Activated CD4-positive, alpha-beta T cell treated with anti-CD3 and anti-CD28 coated beads for 24 hours (primary cell): ENCODE data around the gene CDH19.

Source experiments
- DNase-seq, 2 donors: peaks; one replicate each; pipeline ENCODE4 v3.0.0-alpha.2; 2020; ENCODE audit warnings: low read depth in 2 of 2

CDH19 gene, protein sequence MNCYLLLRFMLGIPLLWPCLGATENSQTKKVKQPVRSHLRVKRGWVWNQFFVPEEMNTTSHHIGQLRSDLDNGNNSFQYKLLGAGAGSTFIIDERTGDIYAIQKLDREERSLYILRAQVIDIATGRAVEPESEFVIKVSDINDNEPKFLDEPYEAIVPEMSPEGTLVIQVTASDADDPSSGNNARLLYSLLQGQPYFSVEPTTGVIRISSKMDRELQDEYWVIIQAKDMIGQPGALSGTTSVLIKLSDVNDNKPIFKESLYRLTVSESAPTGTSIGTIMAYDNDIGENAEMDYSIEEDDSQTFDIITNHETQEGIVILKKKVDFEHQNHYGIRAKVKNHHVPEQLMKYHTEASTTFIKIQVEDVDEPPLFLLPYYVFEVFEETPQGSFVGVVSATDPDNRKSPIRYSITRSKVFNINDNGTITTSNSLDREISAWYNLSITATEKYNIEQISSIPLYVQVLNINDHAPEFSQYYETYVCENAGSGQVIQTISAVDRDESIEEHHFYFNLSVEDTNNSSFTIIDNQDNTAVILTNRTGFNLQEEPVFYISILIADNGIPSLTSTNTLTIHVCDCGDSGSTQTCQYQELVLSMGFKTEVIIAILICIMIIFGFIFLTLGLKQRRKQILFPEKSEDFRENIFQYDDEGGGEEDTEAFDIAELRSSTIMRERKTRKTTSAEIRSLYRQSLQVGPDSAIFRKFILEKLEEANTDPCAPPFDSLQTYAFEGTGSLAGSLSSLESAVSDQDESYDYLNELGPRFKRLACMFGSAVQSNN

GRCh38 chr18:66603941-66604627 lies at the start of gene CDH19:
CDH19 (minus strand) TSS chr18:66604090; CDS start chr18:66572204, 31,886 bp downstream.
- DNase-seq = no peak

- no peak for DNase-seq
Observed at GRCh38 chr18:66647671-66648070, 43.8 kb upstream of the CDH19 start.

GRCh38 chr18:66646609-66647008 lies 42.7 kb upstream of the CDH19 start:
- DNase-seq = no peak

- DNase-seq = no peak
Observed at GRCh38 chr18:66645983-66646382, 42.1 kb upstream of the CDH19 start.

DNA sequence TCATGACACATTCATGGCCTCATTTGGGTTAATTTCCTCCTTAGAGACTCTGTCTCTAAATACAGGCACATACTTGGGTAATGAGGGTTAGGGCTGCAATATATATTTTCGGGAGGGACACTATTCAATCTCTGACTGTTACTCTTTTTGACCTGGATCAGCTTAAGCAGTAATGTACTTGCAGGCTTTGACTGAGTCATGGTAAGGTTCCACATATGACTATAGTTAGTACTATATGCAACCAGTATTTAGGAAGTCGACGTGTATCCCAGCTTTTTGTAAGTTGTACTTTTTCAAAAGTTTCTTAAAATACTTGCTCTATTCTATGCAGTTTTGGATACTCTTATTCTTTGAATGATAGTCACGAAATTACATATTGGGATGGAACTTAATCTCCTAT lies 37.2 kb upstream of the CDH19 start:
- DNase-seq = no peak

DNA sequence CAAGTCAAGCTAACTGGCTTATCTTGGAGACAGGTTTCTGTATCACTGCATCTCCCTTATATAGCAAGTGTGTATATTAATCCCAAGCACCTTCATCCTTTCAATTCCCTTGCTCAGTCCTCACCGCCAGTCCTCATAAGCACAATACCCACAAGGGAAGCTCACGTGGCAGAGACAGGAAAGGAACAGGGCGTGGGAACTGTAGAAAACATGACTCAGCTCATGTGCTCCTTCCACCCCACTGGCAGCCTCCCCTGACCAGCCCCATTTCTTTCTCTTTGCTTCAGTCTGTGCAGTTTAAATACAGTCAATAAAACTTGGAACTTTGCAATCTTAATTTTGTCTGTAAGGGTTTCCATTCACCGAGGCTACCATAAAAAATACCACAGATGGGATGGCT lies 36.5 kb upstream of the CDH19 start:
- no peak for DNase-seq

GRCh38 chr18:66638856-66639629 lies 35.2 kb upstream of the CDH19 start:
- DNase-seq = no peak

GRCh38 chr18:66635342-66635741 lies 31.5 kb upstream of the CDH19 start:
- DNase-seq = no peak

DNA sequence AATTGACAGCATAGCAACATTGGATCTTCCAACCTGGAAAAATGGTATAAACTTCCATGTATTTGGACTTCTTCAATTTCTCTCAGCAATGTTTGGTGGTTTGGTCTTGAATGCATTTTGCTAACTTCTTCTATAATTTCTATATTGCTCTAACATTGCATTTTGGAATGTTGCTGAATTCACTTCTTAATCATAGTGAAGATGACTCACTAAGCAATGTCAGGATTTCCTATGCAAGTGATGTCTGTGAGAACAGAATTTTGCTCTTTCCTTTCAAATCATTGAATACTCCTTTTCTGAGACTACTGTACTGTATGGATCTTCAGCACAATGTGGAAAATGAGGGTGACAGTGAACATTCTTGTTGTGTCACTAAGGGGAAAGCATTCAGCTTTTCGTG lies 28.9 kb upstream of the CDH19 start:
- no peak for DNase-seq

GRCh38 chr18:66630831-66631230 lies 26.9 kb upstream of the CDH19 start:
- DNase-seq = no peak

DNA sequence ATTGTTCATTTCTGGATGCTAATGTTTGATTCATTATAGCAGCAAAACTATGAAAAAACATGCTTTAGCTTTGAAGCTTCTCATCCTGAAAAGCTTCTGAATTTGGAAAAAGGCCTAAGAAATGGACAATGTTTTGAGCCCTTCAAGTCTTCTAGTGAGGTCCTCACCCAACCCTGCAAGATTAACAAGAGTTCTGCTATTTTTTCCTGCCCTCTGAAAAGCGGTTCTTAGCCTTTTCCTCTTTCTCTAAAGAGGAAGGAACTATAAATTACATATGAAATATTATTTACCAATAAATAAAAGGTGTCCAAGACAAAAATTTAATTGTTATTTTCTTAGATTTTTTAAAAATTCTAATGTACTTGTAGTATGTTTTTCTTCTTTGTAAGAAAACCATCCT lies 19.9 kb upstream of the CDH19 start:
- no peak for DNase-seq

GRCh38 chr18:66621816-66622576 lies 18.1 kb upstream of the CDH19 start:
- no peak for DNase-seq

DNA sequence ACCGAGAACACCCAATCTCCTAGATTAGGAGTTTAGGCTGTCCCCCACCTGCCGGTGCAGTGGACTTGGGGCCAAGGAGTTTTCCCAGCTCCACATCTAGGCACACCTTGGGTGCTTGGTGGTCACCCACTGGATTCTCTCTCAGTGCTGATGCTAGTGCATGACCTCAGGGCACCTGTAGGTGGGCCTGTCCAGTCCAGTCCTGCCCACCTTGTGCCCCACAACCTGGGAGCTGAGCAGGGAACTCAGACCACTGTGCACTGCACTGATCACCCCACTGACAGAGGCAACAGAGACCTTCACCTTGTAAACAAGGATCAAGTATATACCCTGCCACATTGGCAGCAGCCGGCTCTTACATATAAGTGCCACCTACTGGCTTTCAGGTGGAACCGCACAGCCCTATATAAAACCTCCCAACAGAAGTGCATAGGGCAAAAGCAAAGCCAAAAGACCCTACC lies 12.7 kb upstream of the CDH19 start:
- no peak for DNase-seq

- DNase-seq = no peak
Observed at GRCh38 chr18:66615176-66615575, 11.3 kb upstream of the CDH19 start.

GRCh38 chr18:66607632-66608031 lies 3.7 kb upstream of the CDH19 start:
- no peak for DNase-seq

DNA sequence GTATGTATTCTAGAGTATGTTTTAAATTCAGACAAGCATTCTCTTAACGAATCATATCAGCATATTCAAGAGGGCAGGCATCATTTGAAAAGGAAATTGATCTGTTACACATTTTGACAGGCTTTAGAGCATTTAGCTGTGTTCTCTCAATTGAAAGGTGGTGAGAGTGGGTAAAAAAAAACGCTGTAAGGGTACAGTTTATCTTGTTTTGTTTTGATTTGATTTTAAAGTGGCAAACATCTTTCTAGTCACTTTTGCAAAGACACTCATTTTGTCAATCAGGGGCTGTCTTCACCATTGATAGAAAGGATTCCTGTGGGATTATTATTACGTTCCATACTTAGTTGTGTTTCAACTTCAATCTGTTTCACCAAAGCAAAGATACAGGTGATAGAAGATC lies 2.2 kb downstream of the CDH19 start:
- DNase-seq = no peak

- DNase-seq = no peak
Observed at GRCh38 chr18:66599190-66599589, 4.7 kb downstream of the CDH19 start.

DNA sequence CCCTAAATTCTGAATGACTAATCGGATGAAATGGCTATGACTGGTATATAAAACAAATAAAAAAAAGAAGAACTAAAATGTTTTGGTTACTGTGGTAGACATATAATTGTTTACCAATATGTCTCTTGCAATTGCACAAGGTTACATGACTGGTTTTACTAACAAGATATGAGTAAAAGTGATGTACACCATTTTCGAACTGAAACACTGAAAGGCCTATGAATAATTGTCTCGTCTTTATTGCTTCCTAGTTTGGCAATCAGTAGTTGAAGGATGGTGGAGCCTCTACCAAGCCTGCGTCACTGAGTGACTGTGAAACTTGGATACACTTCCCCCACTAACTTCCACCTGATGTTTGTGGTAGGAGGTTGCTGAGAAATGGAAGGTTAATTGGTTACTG lies 16.5 kb downstream of the CDH19 start:
- DNase-seq = no peak

DNA sequence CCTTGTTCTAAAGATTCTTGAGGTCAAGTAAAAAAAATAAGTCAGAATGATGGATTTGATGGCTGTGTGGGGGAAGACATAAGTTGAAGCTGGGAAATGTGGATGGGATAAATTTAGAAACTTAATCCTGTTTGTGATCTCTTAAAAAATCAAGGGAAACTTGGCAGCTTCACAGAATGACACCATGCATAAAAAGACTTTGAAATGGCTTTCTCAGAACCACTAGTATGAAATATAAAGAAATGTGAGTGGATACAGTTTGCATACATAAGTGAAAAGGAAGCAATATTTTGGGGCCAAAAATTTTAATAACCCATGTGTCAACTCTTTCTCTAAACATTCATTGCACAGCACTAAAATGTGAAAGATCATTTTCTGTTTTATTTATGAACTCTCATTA lies 21.7 kb downstream of the CDH19 start:
- no peak for DNase-seq

DNA sequence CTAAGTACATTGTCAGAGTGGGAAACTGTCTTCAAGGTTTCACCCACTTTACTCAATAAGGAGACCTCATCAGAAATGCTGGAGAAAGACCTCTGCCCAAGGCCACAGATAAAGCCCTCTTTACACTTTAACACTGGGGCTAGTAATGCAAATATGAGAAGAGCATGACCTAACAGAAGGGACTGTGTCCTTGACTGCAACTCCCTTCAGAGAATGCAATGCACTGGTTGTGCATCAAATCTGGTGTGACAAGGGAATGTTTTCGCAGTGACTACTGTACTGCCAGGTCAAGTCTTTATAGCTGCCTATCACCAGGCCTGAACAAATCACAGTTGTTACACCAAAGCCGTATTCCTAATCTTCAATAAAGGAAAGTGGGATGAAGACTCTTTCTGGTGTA lies 28.6 kb downstream of the CDH19 start:
- DNase-seq = no peak

DNA sequence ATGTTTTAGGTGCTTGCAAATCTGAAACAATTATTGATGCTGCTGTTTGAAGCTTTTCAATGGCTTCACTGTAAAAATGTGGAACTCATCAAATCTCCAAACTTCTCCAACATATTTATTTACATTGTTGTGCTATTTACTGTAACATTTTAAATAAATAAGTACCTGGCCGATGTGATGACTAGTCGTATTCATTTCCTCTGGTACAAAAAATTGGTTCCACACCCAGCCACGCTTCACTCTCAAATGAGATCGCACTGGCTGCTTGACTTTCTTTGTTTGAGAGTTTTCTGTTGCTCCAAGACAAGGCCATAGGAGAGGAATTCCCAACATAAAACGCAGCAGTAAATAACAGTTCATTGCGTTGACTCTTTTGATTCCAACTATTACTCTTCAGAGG lies 32.0 kb downstream of the CDH19 start:
- DNase-seq = no peak
